AG10803 (cell line): ENCODE measurements around the gene MLLT10.

Source experiments
- DNase-seq: peaks from one replicate; pipeline ENCODE4 v3.0.0; 2010; ENCODE audit warnings: low read depth
- H3K4me3 ChIP-seq: 2 replicates; pipeline ENCODE4 v1.5.1; 2011; ENCODE audit warnings: mild to moderate bottlenecking, low read length, control low read depth
- TF ChIP-seq, protein P1 (sequence below): conservative IDR thresholded peaks from 2 replicates; pipeline ENCODE4 v1.5.1; 2011; ENCODE audit warnings: mild to moderate bottlenecking, low read length, control low read depth, inconsistent platforms

Gene MLLT10

DNA sequence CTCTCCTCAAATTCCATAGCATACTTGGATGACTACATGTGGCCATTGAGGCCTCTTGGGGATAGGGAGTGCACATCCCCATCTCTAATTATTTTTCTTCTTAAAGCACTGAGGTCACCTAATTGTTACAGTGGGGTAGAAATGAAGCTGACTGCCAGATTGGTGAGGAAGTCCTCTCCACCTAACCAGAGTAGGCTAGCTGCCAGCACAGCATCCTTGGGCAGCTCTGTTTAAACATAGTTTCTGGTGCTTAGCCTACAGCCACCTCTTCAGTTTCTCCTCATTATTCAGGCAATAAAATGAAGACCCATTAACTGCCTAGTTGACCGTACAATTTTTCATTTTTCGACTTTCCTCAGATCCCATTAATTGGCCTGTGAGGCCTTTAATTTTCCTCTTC is 104.6 kb downstream of the MLLT10 start:
- TF ChIP-seq, protein P1, sequence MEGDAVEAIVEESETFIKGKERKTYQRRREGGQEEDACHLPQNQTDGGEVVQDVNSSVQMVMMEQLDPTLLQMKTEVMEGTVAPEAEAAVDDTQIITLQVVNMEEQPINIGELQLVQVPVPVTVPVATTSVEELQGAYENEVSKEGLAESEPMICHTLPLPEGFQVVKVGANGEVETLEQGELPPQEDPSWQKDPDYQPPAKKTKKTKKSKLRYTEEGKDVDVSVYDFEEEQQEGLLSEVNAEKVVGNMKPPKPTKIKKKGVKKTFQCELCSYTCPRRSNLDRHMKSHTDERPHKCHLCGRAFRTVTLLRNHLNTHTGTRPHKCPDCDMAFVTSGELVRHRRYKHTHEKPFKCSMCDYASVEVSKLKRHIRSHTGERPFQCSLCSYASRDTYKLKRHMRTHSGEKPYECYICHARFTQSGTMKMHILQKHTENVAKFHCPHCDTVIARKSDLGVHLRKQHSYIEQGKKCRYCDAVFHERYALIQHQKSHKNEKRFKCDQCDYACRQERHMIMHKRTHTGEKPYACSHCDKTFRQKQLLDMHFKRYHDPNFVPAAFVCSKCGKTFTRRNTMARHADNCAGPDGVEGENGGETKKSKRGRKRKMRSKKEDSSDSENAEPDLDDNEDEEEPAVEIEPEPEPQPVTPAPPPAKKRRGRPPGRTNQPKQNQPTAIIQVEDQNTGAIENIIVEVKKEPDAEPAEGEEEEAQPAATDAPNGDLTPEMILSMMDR = no peak
- no peak for DNase-seq
- H3K4me3 ChIP-seq = no peak overlapping the region

DNA sequence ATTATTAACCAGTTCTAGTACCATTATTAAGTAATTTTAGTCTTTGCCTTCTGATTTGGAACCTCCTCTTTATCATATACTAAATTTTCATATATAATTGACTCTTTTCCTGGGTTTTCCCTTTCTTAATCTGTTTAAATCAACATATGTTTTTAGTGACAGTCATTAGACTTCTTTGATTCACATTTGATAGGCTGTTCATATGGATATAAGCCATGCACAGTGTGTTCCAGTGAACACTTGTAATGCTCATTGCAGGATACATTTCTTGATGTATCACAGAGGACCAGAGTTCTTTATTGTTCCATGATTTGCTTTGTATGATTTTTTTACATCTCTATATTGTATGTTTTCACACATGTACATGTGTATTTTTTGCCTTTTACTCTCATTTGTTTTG is 114.0 kb downstream of the MLLT10 start:
- no peak for DNase-seq
- H3K4me3 ChIP-seq = no peak overlapping the region
- TF ChIP-seq, protein P1 = no peak

DNA sequence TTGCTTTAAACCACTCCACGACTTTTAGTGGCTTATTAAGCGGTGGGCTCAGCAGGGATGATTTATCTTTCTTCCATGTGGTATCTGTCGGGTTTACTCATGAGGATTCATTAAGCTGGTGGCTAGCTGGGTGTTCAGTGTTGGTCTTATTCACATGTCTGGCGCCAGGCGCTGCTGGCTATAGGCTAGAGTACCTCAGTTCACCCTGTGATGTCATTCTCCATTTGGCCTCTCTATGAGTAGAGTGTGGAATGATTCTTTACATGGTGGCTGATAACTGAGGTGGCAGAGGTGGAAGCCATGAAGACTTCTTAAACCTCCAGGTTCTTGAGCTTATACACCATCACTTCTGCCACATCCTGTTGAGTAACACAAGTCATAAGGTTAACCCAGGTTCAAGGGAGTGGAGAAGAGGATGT is 115.4 kb downstream of the MLLT10 start:
- TF ChIP-seq, protein P1 = no peak
- no peak for DNase-seq

DNA sequence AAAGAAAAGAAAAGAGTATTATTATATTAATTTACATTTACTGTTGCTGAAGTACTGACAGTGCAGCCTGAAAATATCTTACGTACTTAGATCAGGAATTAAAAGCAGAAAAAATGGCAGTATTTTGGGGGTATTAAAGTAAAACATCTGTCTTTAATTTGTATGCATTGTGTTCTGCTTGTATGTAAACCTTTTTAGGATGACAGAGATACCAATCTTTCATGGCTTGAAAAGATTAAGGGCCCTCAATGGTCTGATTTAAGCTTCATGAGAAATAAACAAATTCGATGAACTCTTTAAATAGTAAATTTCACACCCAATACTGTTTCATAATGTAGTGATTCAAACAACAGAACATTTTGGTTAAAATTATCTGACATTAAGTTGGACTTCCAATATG is 116.3 kb downstream of the MLLT10 start:
- TF ChIP-seq, protein P1 = no peak
- H3K4me3 ChIP-seq = no peak overlapping the region
- no peak for DNase-seq

More for the DNA sequence above, 115.4 kb downstream of the MLLT10 start:
- no peak overlapping the region for H3K4me3 ChIP-seq

DNA sequence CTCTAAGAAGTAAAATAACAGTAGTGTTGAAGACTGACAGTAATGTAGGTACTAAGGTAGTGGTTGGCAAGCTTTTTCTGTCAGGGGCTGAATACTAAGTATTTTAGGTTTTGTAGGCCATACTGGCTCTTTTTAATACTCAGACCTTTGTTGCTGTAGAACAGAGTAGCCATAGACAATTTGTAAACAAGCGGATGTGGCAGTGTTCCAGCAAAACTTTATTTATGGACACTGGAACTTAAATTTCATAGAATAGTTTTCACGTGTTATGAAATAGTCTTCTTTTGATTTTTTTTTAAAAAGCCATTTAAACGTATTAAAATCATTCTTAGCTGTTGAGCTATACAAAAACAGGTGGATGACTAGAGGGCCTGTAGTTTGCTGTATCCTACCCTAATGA is 121.2 kb downstream of the MLLT10 start:
- H3K4me3 ChIP-seq = no peak overlapping the region
- TF ChIP-seq, protein P1 = no peak
- DNase-seq = no peak

DNA sequence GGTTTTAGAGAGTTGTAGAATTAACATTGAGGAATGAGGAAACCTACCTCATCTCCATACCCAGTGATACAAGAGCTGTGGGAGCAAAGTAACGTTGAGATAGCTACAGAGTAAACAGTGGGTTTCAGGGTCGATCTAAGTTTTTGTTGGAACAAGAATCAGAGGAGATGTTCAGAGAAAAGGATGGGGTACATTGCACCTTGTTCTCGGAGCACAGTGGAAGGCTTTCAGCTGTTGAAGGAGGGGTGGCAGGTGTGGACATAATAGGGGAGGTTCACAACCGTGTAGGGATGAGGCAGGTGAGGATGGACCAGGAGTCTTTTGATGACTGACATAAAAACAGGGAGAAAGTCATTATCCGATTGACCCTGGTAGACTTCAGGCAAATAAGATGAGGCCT is 121.7 kb downstream of the MLLT10 start:
- no peak overlapping the region for H3K4me3 ChIP-seq
- TF ChIP-seq, protein P1 = no peak
- DNase-seq = no peak

DNA sequence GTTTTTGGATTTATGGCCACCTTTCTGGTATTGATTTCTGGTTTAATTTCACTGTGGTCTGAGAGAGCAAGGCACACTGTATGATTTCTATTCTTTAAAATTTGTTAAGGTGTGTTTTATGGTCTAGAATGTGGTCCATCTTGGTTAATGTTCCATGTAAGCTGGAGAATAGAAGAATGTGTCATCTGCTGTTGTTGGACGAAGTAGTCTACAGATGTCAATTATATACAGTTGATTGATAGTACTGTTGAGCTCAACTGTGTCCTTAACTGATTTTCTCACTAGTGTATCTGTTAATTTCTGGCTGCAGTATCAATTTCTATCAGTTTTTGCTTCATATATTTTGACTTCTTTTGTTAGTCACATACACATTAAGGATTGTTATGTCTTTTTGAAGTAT is 127.1 kb downstream of the MLLT10 start:
- TF ChIP-seq, protein P1 = no peak
- H3K4me3 ChIP-seq = no peak overlapping the region
- DNase-seq = no peak
